Suprapubic skin (tissue), 3 donors: ENCODE measurements around the gene ATG16L2.

Source experiments
- CTCF ChIP-seq, 2 donors: fragments of 200-600 bp in 1 of 2; fragments of 450-650 bp in 1 of 2; sonication (generic) in 1 of 2; IDR thresholded peaks; one replicate each; pipeline ENCODE4 v1.5.1; 2016 to 2019; ENCODE audit warnings: antibody characterized with exemption in 2 of 2, mild to moderate bottlenecking in 1 of 2, moderate library complexity in 1 of 2
- POLR2A ChIP-seq, 2 donors: fragments of 450-650 bp; IDR thresholded peaks; one replicate each; pipeline ENCODE4 v1.6.1; 2017; ENCODE audit warnings: antibody characterized with exemption in 2 of 2, mild to moderate bottlenecking in 2 of 2, moderate library complexity in 2 of 2

DNA sequence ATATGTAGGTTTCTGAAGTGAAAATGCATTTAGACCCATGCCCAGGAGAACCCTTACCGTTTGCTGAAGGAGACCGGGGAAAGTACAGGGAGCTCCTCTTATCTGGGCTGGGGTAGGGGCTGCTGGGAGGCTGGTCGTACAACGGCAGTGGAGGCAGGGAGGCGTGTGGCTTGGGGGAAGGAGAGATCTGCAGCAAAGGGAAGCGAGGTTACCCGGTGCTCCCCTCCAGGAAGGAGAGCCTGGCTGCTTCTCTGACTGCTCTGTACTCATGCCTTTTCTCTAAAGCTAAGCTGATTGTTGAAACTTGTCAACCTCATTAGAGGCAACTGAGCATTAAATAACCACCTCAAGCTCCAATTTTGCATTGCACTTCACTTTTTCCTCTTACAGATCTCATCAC lies 27.2 kb downstream of the ATG16L2 start:
- TF ChIP-seq CTCF (IDR thresholded peaks at IDR 0.05) (no peak), POLR2A (IDR thresholded peaks at IDR 0.05) (no peak)
